ENCODE measurements around the gene TSPAN32. TPM values are rescaled to one million over a fixed set of nuclear protein-coding genes. Genes with fewer than 3 reads are reported as not detected.
A peak's percentile ranks its signal among the peaks of the same experiment; 100 is the strongest.

Gene TSPAN32
- total RNA-seq, 2 donors from 2014 or later: not detected

DNA sequence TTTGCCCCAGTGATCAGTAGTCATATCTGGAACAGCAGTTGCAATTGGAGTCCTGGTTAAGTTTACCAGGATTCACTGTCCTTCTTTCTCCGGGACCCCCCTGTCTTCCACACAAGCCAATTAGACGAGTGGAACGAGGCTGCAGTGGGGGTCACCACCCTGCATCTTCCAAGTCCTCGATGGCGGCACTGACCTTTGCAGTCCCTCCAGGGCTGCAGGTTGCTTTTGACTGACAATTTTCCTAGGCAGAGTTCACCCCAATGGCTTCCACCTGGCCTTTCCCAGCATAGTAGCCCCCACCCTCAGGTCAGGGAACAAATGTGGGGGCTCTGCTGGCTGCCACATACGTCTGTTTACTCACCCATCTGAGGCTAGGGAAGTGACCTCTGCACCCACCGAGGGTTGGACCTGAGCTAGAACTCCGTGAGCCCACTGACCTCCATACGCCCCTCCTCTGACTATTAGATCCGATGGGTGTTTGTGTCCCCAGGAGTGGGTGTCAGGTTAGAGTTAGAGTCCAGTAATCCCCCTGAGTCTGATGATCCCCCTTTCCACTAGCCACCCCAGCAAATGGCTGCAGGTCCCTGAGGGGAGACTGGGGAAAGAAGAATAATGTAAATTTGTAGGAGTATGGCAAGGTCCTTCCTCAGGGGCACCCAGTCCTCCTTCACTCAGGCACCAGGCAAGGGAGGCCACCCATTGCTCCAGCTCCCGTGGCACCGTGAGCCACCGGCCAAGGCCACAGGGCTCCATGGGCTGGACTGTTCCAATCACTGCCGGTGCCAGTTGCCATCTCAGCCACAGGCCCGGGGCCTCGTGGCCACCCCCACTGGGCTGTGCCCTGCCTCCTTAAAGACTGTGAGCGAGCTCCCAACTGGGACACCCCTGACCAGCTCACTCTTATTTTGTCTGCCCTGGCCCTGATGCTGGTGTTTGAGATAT, 5.6 kb upstream of the TSPAN32 start:
- Mint-ChIP-seq H3K4me3 (no peak overlapping the region), H3K27ac (no peak overlapping the region), H3K27me3 (ENCODE audit: insufficient read depth) (peaks cover 18% of the 10 kb centered on the region), H3K4me1 (no peaks in the 10 kb centered on the region), H3K9me3 (no peaks in the 10 kb centered on the region), H3K36me3 (ENCODE audit: low read depth) (no peaks in the 10 kb centered on the region)
- WGBS, 2 experiments (ENCODE audit: insufficient coverage in 1 of 2, insufficient read length in 1 of 2): 85 to 95% methylated on average over 11 to 17 of the region's 17 CpGs
- Histone ChIP-seq H3K4me3 (ENCODE audit: low read length) (no peak overlapping the region), H3K36me3 (ENCODE audit: control insufficient read depth, insufficient read depth, low read length) (no peaks in the 10 kb centered on the region), H3K27me3 (ENCODE audit: control insufficient read depth, insufficient read depth, low read length, poor library complexity, severe bottlenecking) (peaks cover 6% of the 10 kb centered on the region), H3K4me1 (ENCODE audit: control insufficient read depth, insufficient read depth, low read length) (no peaks in the 10 kb centered on the region), H3K9me3 (ENCODE audit: control insufficient read depth, low read length) (no peaks in the 10 kb centered on the region), H3K27ac (ENCODE audit: low read depth, low read length) (no peak overlapping the region), H3K9ac (ENCODE audit: extremely low read depth, low read length, poor library complexity, severe bottlenecking) (no peak overlapping the region)
- DNase-seq: peak; percentile 31
- TF ChIP-seq CTCF (conservative IDR thresholded peaks at IDR 0.05): no peak

DNA sequence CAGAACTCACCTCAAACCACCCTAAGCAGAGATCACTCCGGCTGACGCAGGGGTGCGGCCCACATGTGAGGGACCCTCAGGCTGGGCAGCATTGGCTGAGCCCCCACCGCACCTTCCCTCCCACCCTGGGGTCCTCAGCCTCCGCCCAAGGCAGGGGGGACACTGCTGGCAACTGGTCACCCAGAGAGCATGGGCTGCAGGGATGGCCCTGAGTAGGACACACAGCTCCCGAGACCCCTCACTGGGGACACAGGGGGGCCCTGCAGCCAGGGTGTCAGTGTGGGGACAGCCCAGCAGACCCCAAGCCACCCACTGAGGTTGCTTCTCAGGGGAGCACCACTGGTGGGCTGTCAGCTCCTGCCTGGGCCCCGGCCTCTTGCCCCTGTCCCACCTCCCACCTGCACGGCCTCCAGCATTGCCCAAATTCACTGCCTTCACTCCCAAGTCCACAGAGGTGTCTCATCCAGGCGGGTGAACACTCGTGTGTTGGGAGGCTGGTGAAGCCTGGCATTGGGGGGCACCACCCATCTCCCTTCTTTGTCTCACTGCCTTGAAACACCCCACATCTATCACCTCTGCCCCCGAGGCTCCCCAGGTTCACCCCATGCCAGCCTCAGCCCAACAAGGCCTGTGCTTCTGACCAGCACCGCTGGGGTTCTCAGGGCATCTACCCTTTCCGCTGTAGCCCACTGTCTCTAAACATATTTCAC, 4.7 kb upstream of the TSPAN32 start:
- Histone ChIP-seq H3K4me3 (ENCODE audit: low read length) (no peak overlapping the region), H3K9me3 (ENCODE audit: control insufficient read depth, low read length) (no peaks in the 10 kb centered on the region), H3K27me3 (ENCODE audit: control insufficient read depth, insufficient read depth, low read length, poor library complexity, severe bottlenecking) (peaks cover 6% of the 10 kb centered on the region), H3K36me3 (ENCODE audit: control insufficient read depth, insufficient read depth, low read length) (no peaks in the 10 kb centered on the region), H3K27ac (ENCODE audit: low read depth, low read length) (no peak overlapping the region), H3K4me1 (ENCODE audit: control insufficient read depth, insufficient read depth, low read length) (no peaks in the 10 kb centered on the region), H3K9ac (ENCODE audit: extremely low read depth, low read length, poor library complexity, severe bottlenecking) (no peak overlapping the region)
- Mint-ChIP-seq H3K27me3 (ENCODE audit: insufficient read depth) (peaks cover 18% of the 10 kb centered on the region), H3K36me3 (ENCODE audit: low read depth) (no peaks in the 10 kb centered on the region), H3K4me3 (no peak overlapping the region), H3K27ac (no peak overlapping the region), H3K9me3 (no peaks in the 10 kb centered on the region), H3K4me1 (no peaks in the 10 kb centered on the region)
- 88 to 92% methylated on average over 5 to 13 of the region's 13 CpGs for WGBS, 2 experiments (ENCODE audit: insufficient coverage in 1 of 2, insufficient read length in 1 of 2)
- DNase-seq: peak; percentile 34
- TF ChIP-seq CTCF (conservative IDR thresholded peaks at IDR 0.05): no peak

GRCh38 chr11:2297623-2298030, 4.2 kb upstream of the TSPAN32 start:
- H3K4me1 Mint-ChIP-seq: no peaks in the 10 kb centered on the region
- Histone ChIP-seq H3K4me3 (ENCODE audit: low read length) (no peak overlapping the region), H3K27me3 (ENCODE audit: control insufficient read depth, insufficient read depth, low read length, poor library complexity, severe bottlenecking) (peaks cover 6% of the 10 kb centered on the region), H3K9ac (ENCODE audit: extremely low read depth, low read length, poor library complexity, severe bottlenecking) (no peak overlapping the region), H3K9me3 (ENCODE audit: control insufficient read depth, low read length) (no peaks in the 10 kb centered on the region), H3K4me1 (ENCODE audit: control insufficient read depth, insufficient read depth, low read length) (no peaks in the 10 kb centered on the region), H3K36me3 (ENCODE audit: control insufficient read depth, insufficient read depth, low read length) (no peaks in the 10 kb centered on the region), H3K27ac (ENCODE audit: low read depth, low read length) (no peak overlapping the region)
- no peaks in the 10 kb centered on the region for H3K36me3 Mint-ChIP-seq (ENCODE audit: low read depth)
- H3K4me3 Mint-ChIP-seq: no peak overlapping the region
- H3K27ac Mint-ChIP-seq: no peak overlapping the region
- H3K9me3 Mint-ChIP-seq: no peaks in the 10 kb centered on the region
- 43% methylated on average over 1 of the region's 1 CpG; no CpG with 5 or more reads in 1 of the 2 experiments for WGBS, 2 experiments (ENCODE audit: insufficient coverage in 1 of 2, insufficient read length in 1 of 2)
- peak; percentile 24 for DNase-seq
- peaks cover 17% of the 10 kb centered on the region for H3K27me3 Mint-ChIP-seq (ENCODE audit: insufficient read depth)
- no peak for TF ChIP-seq CTCF (conservative IDR thresholded peaks at IDR 0.05)
